ENCODE results near the gene HLA-A. TPM values are rescaled to one million over a fixed set of nuclear protein-coding genes. Genes with fewer than 3 reads are reported as not detected.
"Not testable (repeated sequence)": the region's sequence is repeated elsewhere in the genome, so short reads cannot be mapped to it uniquely, and the experiment has no call there.

Gene HLA-A
- total RNA-seq, 3 donors from 2014 or later = 833 to 1,988 (median 1,901) TPM

- intact Hi-C loops (cut with DNase I, micrococcal nuclease) = no loop called here
- peak overlapping the region; percentile 20 for H3K4me3 ChIP-seq
- ATAC-seq (peak; percentile 96), DNase-seq (peak; percentile 91 to 92 (median 91))
- H3K36me3 ChIP-seq (ENCODE audit: low read depth) = no peaks in the 10 kb centered on the region
- H3K9me3 ChIP-seq = no peaks in the 10 kb centered on the region
- TF ChIP-seq, protein P1, sequence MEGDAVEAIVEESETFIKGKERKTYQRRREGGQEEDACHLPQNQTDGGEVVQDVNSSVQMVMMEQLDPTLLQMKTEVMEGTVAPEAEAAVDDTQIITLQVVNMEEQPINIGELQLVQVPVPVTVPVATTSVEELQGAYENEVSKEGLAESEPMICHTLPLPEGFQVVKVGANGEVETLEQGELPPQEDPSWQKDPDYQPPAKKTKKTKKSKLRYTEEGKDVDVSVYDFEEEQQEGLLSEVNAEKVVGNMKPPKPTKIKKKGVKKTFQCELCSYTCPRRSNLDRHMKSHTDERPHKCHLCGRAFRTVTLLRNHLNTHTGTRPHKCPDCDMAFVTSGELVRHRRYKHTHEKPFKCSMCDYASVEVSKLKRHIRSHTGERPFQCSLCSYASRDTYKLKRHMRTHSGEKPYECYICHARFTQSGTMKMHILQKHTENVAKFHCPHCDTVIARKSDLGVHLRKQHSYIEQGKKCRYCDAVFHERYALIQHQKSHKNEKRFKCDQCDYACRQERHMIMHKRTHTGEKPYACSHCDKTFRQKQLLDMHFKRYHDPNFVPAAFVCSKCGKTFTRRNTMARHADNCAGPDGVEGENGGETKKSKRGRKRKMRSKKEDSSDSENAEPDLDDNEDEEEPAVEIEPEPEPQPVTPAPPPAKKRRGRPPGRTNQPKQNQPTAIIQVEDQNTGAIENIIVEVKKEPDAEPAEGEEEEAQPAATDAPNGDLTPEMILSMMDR (IDR thresholded peaks at IDR 0.05) = no peak
- H3K4me1 ChIP-seq (ENCODE audit: low read depth) = no peaks in the 10 kb centered on the region
Measured at GRCh38 chr6:29926413-29927274, 15.7 kb upstream of the HLA-A start.

DNA sequence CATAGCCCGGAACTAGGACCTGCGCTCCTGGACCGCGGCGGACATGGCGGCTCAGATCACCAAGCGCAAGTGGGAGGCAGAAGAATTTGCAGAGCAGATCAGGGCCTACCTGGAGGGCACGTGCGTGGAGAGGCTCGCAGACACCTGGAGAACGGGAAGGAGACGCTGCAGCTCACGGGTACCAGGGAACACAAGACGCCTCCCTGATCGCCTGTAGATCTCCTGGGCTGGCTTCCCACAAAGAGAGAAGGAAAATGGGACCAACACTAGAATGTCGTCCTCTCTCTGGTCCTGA, 15.1 kb upstream of the HLA-A start:
- no peak for ATAC-seq

GRCh38 chr6:29927841-29928388, 14.4 kb upstream of the HLA-A start:
- Histone ChIP-seq H3K36me3 (ENCODE audit: low read depth) (no peaks in the 10 kb centered on the region), H3K4me1 (ENCODE audit: low read depth) (no peaks in the 10 kb centered on the region), H3K9me3 (no peaks in the 10 kb centered on the region), H3K4me3 (no peak overlapping the region)
- DNase-seq (no peak), ATAC-seq (no peak)
- intact Hi-C loops (cut with DNase I, micrococcal nuclease) = no loop called here
- TF ChIP-seq, protein P1 (IDR thresholded peaks at IDR 0.05) = no peak

More for the DNA sequence above, 15.1 kb upstream of the HLA-A start:
- TF ChIP-seq, protein P1 (IDR thresholded peaks at IDR 0.05) = no peak
- no peak overlapping the region for H3K4me3 ChIP-seq
- no peaks in the 10 kb centered on the region for H3K9me3 ChIP-seq
- H3K36me3 ChIP-seq (ENCODE audit: low read depth) = no peaks in the 10 kb centered on the region
- no peaks in the 10 kb centered on the region for H3K4me1 ChIP-seq (ENCODE audit: low read depth)
- DNase-seq = no peak
- intact Hi-C loops (cut with DNase I, micrococcal nuclease) = no loop called here

DNA sequence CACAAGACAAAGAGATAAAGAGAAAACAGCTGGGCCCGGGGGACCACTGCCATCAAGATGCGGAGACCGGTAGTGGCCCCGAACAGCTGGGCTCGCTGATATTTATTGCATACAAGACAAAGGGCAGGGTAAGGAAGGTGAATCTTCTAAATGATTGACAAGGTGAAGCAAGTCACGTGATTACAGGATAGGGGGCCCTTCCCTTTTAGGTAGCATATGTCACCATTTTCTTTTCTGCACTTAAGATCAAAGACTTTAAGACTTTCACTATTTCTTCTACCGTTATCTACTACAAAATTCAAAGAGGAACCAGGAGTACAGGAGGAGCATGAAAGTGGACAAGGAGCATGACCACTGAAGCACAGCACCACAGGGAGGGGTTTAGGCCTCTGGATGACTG, 12.3 kb upstream of the HLA-A start:
- H3K4me3 ChIP-seq; intact Hi-C loops (cut with DNase I, micrococcal nuclease); H3K9me3 ChIP-seq; ATAC-seq; H3K36me3 ChIP-seq (ENCODE audit: low read depth); H3K4me1 ChIP-seq (ENCODE audit: low read depth); DNase-seq: not testable (repeated sequence)

- Histone ChIP-seq H3K4me3 (no peak overlapping the region), H3K4me1 (ENCODE audit: low read depth) (no peaks in the 10 kb centered on the region), H3K36me3 (ENCODE audit: low read depth) (no peaks in the 10 kb centered on the region), H3K9me3 (no peaks in the 10 kb centered on the region)
- DNase-seq = no peak
- no peak for ATAC-seq
- intact Hi-C loops (cut with DNase I, micrococcal nuclease) = no loop called here
- TF ChIP-seq, protein P1 (IDR thresholded peaks at IDR 0.05) = no peak
Measured at GRCh38 chr6:29933955-29934354, 8.4 kb upstream of the HLA-A start.

DNA sequence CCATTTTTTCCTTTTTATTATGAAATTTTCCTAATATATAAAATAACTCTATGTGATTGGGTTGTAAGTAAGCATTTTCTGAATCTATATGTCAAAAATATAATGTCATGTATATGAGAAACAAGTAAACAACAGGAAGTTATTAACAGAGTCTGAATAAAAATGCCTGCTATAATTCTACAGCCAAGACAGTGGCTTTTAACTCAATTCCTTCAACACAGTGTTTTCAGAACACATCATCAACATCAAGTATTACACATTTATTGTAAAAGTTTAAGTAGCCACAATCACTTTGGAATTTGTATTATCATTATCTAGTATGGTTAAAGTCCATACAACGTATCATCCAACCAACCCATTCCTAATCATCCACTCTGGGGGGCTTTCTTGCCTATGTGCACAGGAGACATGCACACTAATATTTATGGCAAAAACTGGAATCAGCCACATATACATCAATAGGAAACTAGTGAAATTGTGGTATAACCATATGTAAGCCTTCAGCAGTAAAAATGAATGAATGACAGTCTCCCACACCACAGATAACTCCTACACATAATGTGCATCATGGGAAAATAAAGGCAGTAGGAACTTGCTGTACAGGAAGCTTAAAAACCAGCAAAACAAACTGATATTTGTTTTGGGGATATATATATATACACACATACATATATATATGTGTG, 6.9 kb upstream of the HLA-A start:
- Histone ChIP-seq H3K9me3 (no peaks in the 10 kb centered on the region), H3K4me1 (ENCODE audit: low read depth) (no peaks in the 10 kb centered on the region), H3K4me3 (no peak overlapping the region), H3K36me3 (ENCODE audit: low read depth) (no peaks in the 10 kb centered on the region)
- TF ChIP-seq, protein P1 (IDR thresholded peaks at IDR 0.05) = no peak
- DNase-seq (no peak), ATAC-seq (no peak)
- intact Hi-C loops (cut with DNase I, micrococcal nuclease) = no loop called here
